K562 (cell line): ENCODE measurements around the gene POLR3H. TPM values are rescaled to one million over a fixed set of nuclear protein-coding genes. Genes with fewer than 3 reads are reported as not detected.
"Not testable (repeated sequence)": the region's sequence is repeated elsewhere in the genome, so short reads cannot be mapped to it uniquely, and the experiment has no call there.

Experiments used
- ATAC-seq: fragments of 200-7000 bp; cut with Tn5 transposase; 3 replicates; pipeline ENCODE4 v1.9.1; 2020; ENCODE audit warnings: moderate library complexity
- BruUV-seq: library from RNA; stranded (reverse); fragments of 400-500 nt; replicated peaks from 2 replicates; lab custom pipeline; 2021; lab: Mats Ljungman, UMichigan
- CTCF ChIA-PET: fragments of 300-600 bp; formaldehyde crosslinking; extraction: SDS; loops from one replicate; lab custom pipeline; 2021; ENCODE audit warnings: low intra/inter-chr PET ratio; lab: Yijun Ruan, JAX
- POLR2A ChIA-PET: fragments of 300-600, 350-650 bp; sonication (Branson Sonifier 250); formaldehyde crosslinking; extraction: SDS; loops from one replicate; lab custom pipeline; 2021; ENCODE audit warnings: antibody characterized with exemption, inconsistent platforms; lab: Yijun Ruan, JAX
- DNase-seq, 4 experiments: peaks; one replicate each; pipeline versions ENCODE4 v3.0.0 to v3.0.0-alpha.2; 2011 to 2018; ENCODE audit warnings: low spot score in 3 of 4, mixed read lengths in 3 of 4; ENCODE audit errors: extremely low read depth in 1 of 4
- FAIRE-seq: peaks from 2 replicates; lab custom pipeline; 2011; peaks lifted over from hg19 to GRCh38; lab: Jason Lieb, UNC
- H2AFZ ChIP-seq: 2 replicates; pipeline ENCODE4 v1.6.0; 2011; ENCODE audit warnings: low read depth, low read length, control low read depth, inconsistent platforms
- H3K27ac ChIP-seq: fragments of 200-600 bp; 3 replicates; pipeline ENCODE4 v1.8.0; 2011; ENCODE audit warnings: low read depth, mild to moderate bottlenecking, control low read depth, inconsistent platforms, low read length, moderate library complexity, mixed read lengths; ENCODE audit errors: extremely low read depth
- H3K27me3 ChIP-seq, 2 experiments: fragments of 300-600 bp in 1 of 2; 2 replicates in 1 of 2; 3 replicates in 1 of 2; pipeline versions ENCODE4 v1.6.0 to v1.8.0; 2011; ENCODE audit warnings: inconsistent platforms in 2 of 2, low read length in 2 of 2, mild to moderate bottlenecking in 1 of 2, mixed read lengths in 1 of 2, moderate library complexity in 1 of 2; ENCODE audit not compliant: control insufficient read depth in 2 of 2, insufficient read depth in 2 of 2
- H3K36me3 ChIP-seq: fragments of 300-600 bp; 3 replicates; pipeline ENCODE4 v1.8.0; 2011; ENCODE audit warnings: mild to moderate bottlenecking, low read length, inconsistent platforms; ENCODE audit not compliant: control insufficient read depth, insufficient read depth
- H3K4me1 ChIP-seq, 2 experiments: fragments of 200-600 bp in 1 of 2; replicated peaks in 1 of 2; 2 replicates in 1 of 2; 3 replicates in 1 of 2; pipeline versions ENCODE4 v1.5.1 to v1.8.0; 2011; ENCODE audit warnings: inconsistent platforms in 2 of 2, low read length in 2 of 2, mild to moderate bottlenecking in 1 of 2, mixed read lengths in 1 of 2, moderate library complexity in 1 of 2; ENCODE audit not compliant: control insufficient read depth in 2 of 2, insufficient read depth in 2 of 2
- H3K4me2 ChIP-seq: 2 replicates; pipeline ENCODE4 v1.6.1; 2011; ENCODE audit warnings: low read length, control low read depth, inconsistent platforms, mixed read lengths; ENCODE audit not compliant: insufficient read depth
- H3K4me3 ChIP-seq: fragments of 200-600 bp; sonication (generic), shearing (Covaris generic); 2 replicates; pipeline ENCODE4 v1.5.1; 2016; ENCODE audit warnings: control low read depth, inconsistent platforms
- H3K79me2 ChIP-seq: fragments of 200-600 bp; 3 replicates; pipeline ENCODE4 v1.8.0; 2011; ENCODE audit warnings: low read length, inconsistent platforms; ENCODE audit not compliant: control insufficient read depth, insufficient read depth
- H3K9ac ChIP-seq, 2 experiments: 2 replicates each; pipeline versions ENCODE4 v1.6.0 to v1.6.1; 2011; ENCODE audit warnings: low read depth in 2 of 2, low read length in 2 of 2, control low read depth in 1 of 2, inconsistent platforms in 1 of 2, mild to moderate bottlenecking in 1 of 2, mixed read lengths in 1 of 2; ENCODE audit not compliant: insufficient read depth in 1 of 2
- H3K9me1 ChIP-seq: one replicate; pipeline ENCODE4 v1.6.0; 2011; ENCODE audit warnings: inconsistent platforms, mild to moderate bottlenecking, low read length, moderate library complexity; ENCODE audit not compliant: control insufficient read depth, insufficient read depth
- H3K9me3 ChIP-seq: replicated peaks from 2 replicates; pipeline ENCODE4 v1.5.1; 2011; ENCODE audit warnings: low read depth, low read length, inconsistent platforms; ENCODE audit not compliant: control insufficient read depth, insufficient read depth
- H4K20me1 ChIP-seq: replicated peaks from 2 replicates; pipeline ENCODE4 v1.6.1; 2011; ENCODE audit warnings: low read length, inconsistent platforms, mixed read lengths; ENCODE audit not compliant: control insufficient read depth, insufficient read depth
- POLR2G ChIP-seq: fragments of 200-400 bp; formaldehyde crosslinking; IDR thresholded peaks from 2 replicates; pipeline ENCODE4 v1.6.1; 2017; ENCODE audit warnings: low read depth, mild to moderate bottlenecking, antibody characterized with exemption, low read length, moderate library complexity
- RBFOX2 ChIP-seq: fragments of 200-400 bp; formaldehyde crosslinking; IDR thresholded peaks from 2 replicates; pipeline ENCODE4 v1.6.1; 2017; ENCODE audit warnings: low read depth, mild to moderate bottlenecking, low read length, moderate library complexity
- WGBS: fragments of 100-300 bp; shearing (Covaris generic); methylation state at CpG from one replicate; pipeline ENCODE4 v1.1.6; 2016; ENCODE audit warnings: low coverage, mixed read lengths; ENCODE audit not compliant: insufficient coverage; ENCODE audit errors: missing lambda C conversion rate; 5-methylcytosine and 5-hydroxymethylcytosine counted together
- in situ Hi-C: fragments of 300-500 bp; cut with MboI; formaldehyde crosslinking; loops from 4 replicates; pipeline ENCODE4 v1.15.0; 2018; ENCODE audit warnings: inconsistent platforms, mixed read lengths
- intact Hi-C: fragments of 100-400 bp; cut with micrococcal nuclease; formaldehyde crosslinking; loops from 2 replicates; pipeline ENCODE4 v1.14.2; 2022
- polyA plus RNA-seq, 8 experiments: library from polyadenylated mRNA; depleted of rRNA in 4 of 8; stranded (reverse) in 5 of 8; unstranded in 3 of 8; fragments of >200 nt; fragmentation: Nextera tagmentation in 2 of 8; fragmentation: Illumina TruSeq in 1 of 8; extraction: Ambion mirVana in 2 of 8; extraction: Trizol in 1 of 8; gene quantifications; 2 replicates each; pipeline versions ENCODE4 v1.2.1 to v1.2.3, GENCODE V29; 2011 to 2014; ENCODE audit warnings: inconsistent platforms in 1 of 8, missing spikeins in 1 of 8
- total RNA-seq, 7 experiments: library from RNA; depleted of rRNA in 6 of 7; stranded (reverse); fragments of >200 nt in 6 of 7; fragmentation: Illumina TruSeq in 2 of 7; extraction: Trizol in 2 of 7; gene quantifications; 2 replicates each; pipeline versions ENCODE4 v1.2.1 to v1.2.3, GENCODE V29; 2011 to 2021; ENCODE audit warnings: low replicate concordance in 1 of 7

Gene POLR3H
- total and polyA plus RNA-seq, 9 of the 15 experiments (the other 6 are each of a cell fraction or from before 2014, with no cell fraction given), result 5.3 to 48.4 (median 22.2) TPM

DNA sequence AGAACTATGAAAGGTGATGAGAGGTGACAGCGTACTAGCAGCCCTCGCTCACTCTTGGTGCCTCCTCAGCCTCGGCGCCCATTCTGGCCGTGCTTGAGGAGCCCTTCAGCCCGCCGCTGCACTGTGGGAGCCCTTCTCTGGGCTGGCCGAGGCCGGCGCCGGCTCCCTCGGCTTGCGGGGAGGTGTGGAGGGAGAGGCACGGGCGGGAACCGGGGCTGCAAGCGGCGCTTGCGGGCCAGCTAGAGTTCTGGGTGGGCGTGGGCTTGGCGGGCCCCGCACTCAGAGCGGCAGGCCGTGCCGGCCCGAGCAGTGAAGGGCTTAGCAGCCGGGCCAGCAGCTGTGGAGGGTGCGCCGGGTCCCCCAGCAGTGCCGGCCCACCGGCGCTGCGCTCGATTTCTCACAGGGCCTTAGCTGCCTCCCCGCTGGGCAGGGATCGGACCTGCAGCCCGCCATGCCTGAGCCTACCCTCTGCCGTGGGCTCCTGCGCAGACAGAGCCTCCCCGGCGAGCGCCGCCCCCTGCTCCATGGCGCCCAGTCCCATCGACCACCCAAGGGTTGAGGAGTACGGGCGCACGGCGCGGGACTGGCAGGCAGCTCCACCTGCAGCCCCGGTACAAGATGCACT, 49.2 kb upstream of the POLR3H start:
- Histone ChIP-seq H3K79me2 (peaks cover 11% of the 10 kb centered on the region), H3K4me1 (peaks cover 22 to 44% of the 10 kb centered on the region in 2 experiments)
- in situ Hi-C loops, H3K36me3 ChIP-seq, H3K27ac ChIP-seq, BruUV-seq, H3K9me1 ChIP-seq, H3K4me2 ChIP-seq, DNase-seq, H3K4me3 ChIP-seq, H3K9ac ChIP-seq, H4K20me1 ChIP-seq, H3K27me3 ChIP-seq, H2AFZ ChIP-seq, H3K9me3 ChIP-seq, FAIRE-seq, ATAC-seq, intact Hi-C loops, CTCF ChIA-PET: not testable (repeated sequence)
- 94% methylated on average over 21 of the region's 51 CpGs for WGBS
- TF ChIP-seq POLR2G, result peak; percentile 55
- TF ChIP-seq RBFOX2, result peak; percentile 23; the same call in 1 of the 2 replicates
- POLR2A ChIA-PET, result interaction anchor here (1.1 to 1.8 kb wide), 2 partner anchors 18 to 33 kb away, joined by 3 to 4 read pairs; partner anchors contain the start of gene CSDC2
